HepG2 (cell line): ENCODE data around the gene FTCD. TPM values are rescaled to one million over a fixed set of nuclear protein-coding genes. Genes with fewer than 3 reads are reported as not detected.

Experiments used
- ATAC-seq: fragments of 200-7000 bp; cut with Tn5 transposase; 3 replicates; pipeline ENCODE4 v1.9.1; 2020; ENCODE audit warnings: mild to moderate bottlenecking, moderate library complexity
- BruUV-seq: library from RNA; stranded (reverse); fragments of 400-500 nt; replicated peaks from 2 replicates; lab custom pipeline; 2021; lab: Mats Ljungman, UMichigan
- CTCF ChIA-PET: fragments of 300-600 bp; formaldehyde crosslinking; extraction: SDS; loops from one replicate; lab custom pipeline; 2021; ENCODE audit warnings: low total read pairs, inconsistent platforms, low intra/inter-chr PET ratio; lab: Yijun Ruan, JAX
- POLR2A ChIA-PET: fragments of 350-600 bp; sonication (Branson Sonifier 250); formaldehyde crosslinking; loops from one replicate; lab custom pipeline; 2020; ENCODE audit warnings: antibody characterized with exemption, inconsistent platforms; lab: Yijun Ruan, JAX
- DNase-seq: peaks from one replicate; pipeline ENCODE4 v3.0.0-alpha.2; 2015; ENCODE audit warnings: low spot score
- FAIRE-seq: peaks from 3 replicates; lab custom pipeline; 2011; peaks lifted over from hg19 to GRCh38; lab: Jason Lieb, UNC
- H2AFZ ChIP-seq: one replicate; pipeline ENCODE4 v1.6.1; 2011; ENCODE audit warnings: low read length, inconsistent platforms
- H3K27ac ChIP-seq: fragments of 300-600 bp; 3 replicates; pipeline ENCODE4 v1.8.0; 2011; ENCODE audit warnings: mixed run types, mild to moderate bottlenecking, mixed read lengths, low read length, inconsistent platforms; ENCODE audit not compliant: insufficient read depth; ENCODE audit errors: extremely low read length
- H3K27me3 ChIP-seq, 2 experiments: fragments of 200-600 bp in 1 of 2; 2 replicates in 1 of 2; 3 replicates in 1 of 2; pipeline versions ENCODE4 v1.6.0 to v1.8.0; 2011; ENCODE audit warnings: low read length in 2 of 2, mild to moderate bottlenecking in 2 of 2, moderate library complexity in 2 of 2, inconsistent platforms in 1 of 2; ENCODE audit not compliant: insufficient read depth in 2 of 2, control insufficient read depth in 1 of 2
- H3K36me3 ChIP-seq, 2 experiments: fragments of 200-600 bp in 1 of 2; replicated peaks in 1 of 2; 2 replicates in 1 of 2; 3 replicates in 1 of 2; pipeline versions ENCODE4 v1.5.1 to v1.8.0; 2011; ENCODE audit warnings: low read length in 2 of 2, inconsistent platforms in 1 of 2; ENCODE audit not compliant: insufficient read depth in 2 of 2, control insufficient read depth in 1 of 2
- H3K4me1 ChIP-seq: 2 replicates; pipeline ENCODE4 v1.5.1; 2012; ENCODE audit warnings: low read length, inconsistent platforms; ENCODE audit not compliant: insufficient read depth
- H3K4me2 ChIP-seq: 2 replicates; pipeline ENCODE4 v1.6.0; 2011; ENCODE audit warnings: low read depth, low read length, inconsistent platforms
- H3K4me3 ChIP-seq, 3 experiments: fragments of 200-600 bp in 1 of 3; sonication (generic), shearing (Covaris generic) in 1 of 3; replicated peaks in 1 of 3; 2 replicates each; pipeline ENCODE4 v1.5.1; 2011 to 2016; ENCODE audit warnings: low read length in 3 of 3, inconsistent platforms in 2 of 3, low read depth in 2 of 3, mild to moderate bottlenecking in 2 of 3, control low read depth in 1 of 3, mixed read lengths in 1 of 3; ENCODE audit not compliant: insufficient read depth in 1 of 3
- H3K79me2 ChIP-seq: one replicate; pipeline ENCODE4 v1.6.1; 2011; ENCODE audit warnings: low read length, inconsistent platforms; ENCODE audit not compliant: insufficient read depth
- H3K9ac ChIP-seq: 2 replicates; pipeline ENCODE4 v1.6.0; 2011; ENCODE audit warnings: mild to moderate bottlenecking, low read depth, low read length, inconsistent platforms; ENCODE audit not compliant: insufficient read depth
- H3K9me3 ChIP-seq: 2 replicates; pipeline ENCODE4 v1.5.1; 2012; ENCODE audit warnings: mild to moderate bottlenecking, low read length
- H4K20me1 ChIP-seq: 2 replicates; pipeline ENCODE4 v1.6.0; 2011; ENCODE audit warnings: inconsistent platforms, mild to moderate bottlenecking, low read length, moderate library complexity; ENCODE audit not compliant: insufficient read depth
- ASH2L ChIP-seq: fragments of 300-600, 200-600 bp; sonication (generic); IDR thresholded peaks from 2 replicates; pipeline ENCODE4 v1.7.0; 2017; ENCODE audit warnings: low read depth, mild to moderate bottlenecking, moderate library complexity, mixed read lengths, low read length; ENCODE audit not compliant: insufficient read length
- DNMT1 ChIP-seq: sonication (generic); formaldehyde crosslinking; IDR thresholded peaks from 2 replicates; pipeline ENCODE4 v1.5.1; 2020; ENCODE audit warnings: mild to moderate bottlenecking, missing genetic modification reagents
- FOXK2 ChIP-seq: fragments of 450-650 bp; IDR thresholded peaks from 2 replicates; pipeline ENCODE4 v1.6.1; 2016
- HNRNPK ChIP-seq: fragments of 200-400 bp; formaldehyde crosslinking; IDR thresholded peaks from 2 replicates; pipeline ENCODE4 v1.6.1; 2018; ENCODE audit warnings: low read length, low read depth, moderate library complexity, mild to moderate bottlenecking; ENCODE audit not compliant: poor library complexity, severe bottlenecking
- PAWR ChIP-seq: sonication (generic); formaldehyde crosslinking; IDR thresholded peaks from 2 replicates; pipeline ENCODE4 v1.4.0; 2020; ENCODE audit warnings: missing genetic modification reagents, mild to moderate bottlenecking, borderline replicate concordance
- SPEN ChIP-seq: sonication (generic); formaldehyde crosslinking; IDR thresholded peaks from 2 replicates; pipeline ENCODE4 v1.5.1; 2020; ENCODE audit warnings: low read depth, mild to moderate bottlenecking, missing genetic modification reagents
- ZNF121 ChIP-seq: sonication (generic); formaldehyde crosslinking; IDR thresholded peaks from 2 replicates; pipeline ENCODE4 v1.5.0; 2020; ENCODE audit warnings: mild to moderate bottlenecking, missing genetic modification reagents
- ZNF232 ChIP-seq: sonication (generic); formaldehyde crosslinking; IDR thresholded peaks from 2 replicates; pipeline ENCODE4 v1.4.0; 2020; ENCODE audit warnings: missing genetic modification reagents, borderline replicate concordance
- ZNF615 ChIP-seq: sonication (generic); formaldehyde crosslinking; IDR thresholded peaks from 2 replicates; pipeline ENCODE4 v1.5.0; 2020; ENCODE audit warnings: mild to moderate bottlenecking, missing genetic modification reagents, borderline replicate concordance
- ZNF761 ChIP-seq: sonication (generic); formaldehyde crosslinking; conservative IDR thresholded peaks from 2 replicates; pipeline ENCODE4 v1.4.0; 2020; ENCODE audit warnings: mild to moderate bottlenecking, missing genetic modification reagents
- ZNF777 ChIP-seq: sonication (generic); formaldehyde crosslinking; IDR thresholded peaks from 2 replicates; pipeline ENCODE4 v1.4.0; 2020; ENCODE audit warnings: missing genetic modification reagents
- WGBS: methylation state at CpG from one replicate; pipeline ENCODE4 v1.1.6; 2017; ENCODE audit warnings: low lambda C conversion rate; 5-methylcytosine and 5-hydroxymethylcytosine counted together
- in situ Hi-C: cut with HindIII; loops from 2 replicates; pipeline ENCODE4 v1.10.0; 2017; ENCODE audit warnings: low pct_unique_long_range_greater_than_20kb; ENCODE audit not compliant: extremely low pct_ligation_motif_present
- intact Hi-C: fragments of 100-400 bp; cut with micrococcal nuclease; formaldehyde crosslinking; loops from one replicate; pipeline ENCODE4 v1.10.0; 2022; ENCODE audit not compliant: unreplicated experiment
- polyA plus RNA-seq, 8 experiments: library from polyadenylated mRNA; depleted of rRNA in 3 of 8; stranded (reverse) in 7 of 8; unstranded in 1 of 8; fragments of >200 nt; fragmentation: Illumina TruSeq in 4 of 8; extraction: Trizol in 4 of 8; gene quantifications; 2 replicates each; pipeline versions ENCODE4 v1.2.1 to v1.2.3, GENCODE V29; 2011 to 2016; ENCODE audit warnings: low read depth in 4 of 8, missing spikeins in 1 of 8, mixed read lengths in 1 of 8; ENCODE audit not compliant: insufficient read depth in 1 of 8
- total RNA-seq, 5 experiments: library from RNA; depleted of rRNA; stranded (reverse); fragments of >200 nt; fragmentation: Illumina TruSeq; extraction: Trizol; gene quantifications; 2 replicates each; pipeline ENCODE4 v1.2.3, GENCODE V29; 2016; ENCODE audit warnings: low read depth in 1 of 5
- TF ChIP-seq, protein P1 (sequence below): sonication (generic); formaldehyde crosslinking; IDR thresholded peaks from 2 replicates; pipeline ENCODE4 v1.5.0; 2020; ENCODE audit warnings: mild to moderate bottlenecking, missing genetic modification reagents, moderate library complexity

FTCD gene
- total and polyA plus RNA-seq, 2 of the 13 experiments (the other 11 are each of a cell fraction or from before 2014, with no cell fraction given) = 75.7 to 105 TPM

DNA sequence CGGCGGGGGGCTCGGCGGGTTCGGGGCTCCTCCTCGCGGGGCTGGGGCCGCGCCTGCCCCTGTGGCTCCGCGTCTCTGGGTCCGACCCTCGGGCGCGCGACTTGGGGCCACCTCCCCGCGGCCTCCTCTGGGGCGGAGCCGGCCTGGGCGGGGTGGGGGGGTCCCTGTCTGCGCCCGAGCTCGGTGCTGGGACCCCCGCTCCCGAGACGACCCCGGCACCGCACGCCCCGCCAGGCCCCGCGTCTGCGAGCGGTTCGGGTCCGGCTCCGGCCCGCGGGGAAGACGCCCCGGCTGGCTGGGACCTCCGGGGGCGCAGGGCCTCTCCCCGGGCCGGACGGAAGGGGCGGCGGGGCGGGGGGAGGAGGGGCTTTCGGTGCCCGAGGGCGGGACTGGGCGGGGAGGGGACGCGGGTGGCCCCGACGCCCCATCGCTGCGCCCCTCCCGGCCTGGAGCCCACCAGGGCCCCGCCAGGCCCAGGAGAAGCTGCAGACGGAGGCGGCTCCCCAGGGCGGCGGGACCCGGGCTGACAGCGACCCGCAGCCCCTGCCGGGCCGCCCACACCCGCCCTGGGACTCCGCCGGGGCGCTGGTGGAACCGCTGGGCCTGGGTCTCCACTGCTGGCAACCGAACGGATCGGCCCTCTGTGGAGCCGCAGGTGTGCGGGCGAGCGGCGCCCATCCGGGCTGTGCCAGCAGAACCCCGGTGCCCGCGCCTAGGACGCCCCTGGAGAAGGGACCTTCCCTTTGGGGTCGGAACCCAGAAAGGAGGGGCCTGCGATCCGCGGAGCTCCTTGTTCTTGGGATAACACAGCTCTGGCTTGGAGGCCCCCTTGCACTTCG is 56.9 kb downstream of the FTCD start:
- Histone ChIP-seq H3K79me2 (no peaks in the 10 kb centered on the region), H2AFZ (no peak overlapping the region), H3K9ac (no peak overlapping the region), H3K27me3 (peaks cover 12 to 56% of the 10 kb centered on the region in 2 experiments), H3K4me1 (no peaks in the 10 kb centered on the region), H4K20me1 (no peaks in the 10 kb centered on the region), H3K27ac (no peak overlapping the region), H3K4me2 (peak overlapping the region; percentile 36; the same call in 1 of the 2 replicates), H3K36me3 (no peaks in the 10 kb centered on the region), H3K4me3 (peak overlapping the region in 2 of 3 experiments; percentile 30 to 59; a peak in 3 of 6 replicates), H3K9me3 (no peaks in the 10 kb centered on the region)
- in situ Hi-C loops (no loop called here), intact Hi-C loops (no loop called here)
- BruUV-seq = no TSS peak
- 83% methylated on average over 1 of the region's 94 CpGs for WGBS
- POLR2A ChIA-PET = no interaction called here
- FAIRE-seq (no peak), DNase-seq (no peak), ATAC-seq (no peak; the same call in 2 of the 3 replicates)
- TF ChIP-seq ZNF777 = peak; percentile 23; the same call in 1 of the 2 replicates
- no peak for TF ChIP-seq FOXK2
- CTCF ChIA-PET = no interaction called here

GRCh38 chr21:46097336-46098293 is 57.8 kb downstream of the FTCD start, which contains the start of gene COL6A2:
Gene COL6A2 (plus strand): TSS chr21:46098112.
- ChIA-PET POLR2A (no interaction called here), CTCF (no interaction called here)
- no peaks in the 10 kb centered on the region for H4K20me1 ChIP-seq
- WGBS = 100% methylated on average over 1 of the region's 83 CpGs
- H3K36me3 ChIP-seq = no peaks in the 10 kb centered on the region
- in situ Hi-C loops (no loop called here), intact Hi-C loops (no loop called here)
- BruUV-seq = no TSS peak
- no peaks in the 10 kb centered on the region for H3K9me3 ChIP-seq
- DNase-seq (no peak), FAIRE-seq (no peak), ATAC-seq (peak; percentile 72)
- H3K9ac ChIP-seq = no peak within 1 kb of the TSS
- peaks cover 13 to 56% of the 10 kb centered on the region in 2 experiments for H3K27me3 ChIP-seq
- no peaks in the 10 kb centered on the region for H3K4me1 ChIP-seq
- H2AFZ ChIP-seq = no peak within 1 kb of the TSS
- H3K4me3 ChIP-seq = peak within 1 kb of the TSS; percentile 30 to 59 (median 33); a peak in 4 of 6 replicates
- no peak within 1 kb of the TSS for H3K27ac ChIP-seq
- peak within 1 kb of the TSS; percentile 36 for H3K4me2 ChIP-seq
- no peaks in the 10 kb centered on the region for H3K79me2 ChIP-seq
- no peak for TF ChIP-seq SPEN (CRISPR knock-in tag)
- no peak for TF ChIP-seq ZNF761 (CRISPR knock-in tag)
- peak; percentile 37 for TF ChIP-seq HNRNPK
- TF ChIP-seq ZNF121 (CRISPR knock-in tag) = no peak
- TF ChIP-seq ASH2L = no peak
- no peak for TF ChIP-seq ZNF232 (CRISPR knock-in tag)
- no peak for TF ChIP-seq ZNF615 (CRISPR knock-in tag)
- TF ChIP-seq DNMT1 (CRISPR knock-in tag) = no peak
- TF ChIP-seq PAWR (CRISPR knock-in tag) = no peak
- TF ChIP-seq, protein P1, sequence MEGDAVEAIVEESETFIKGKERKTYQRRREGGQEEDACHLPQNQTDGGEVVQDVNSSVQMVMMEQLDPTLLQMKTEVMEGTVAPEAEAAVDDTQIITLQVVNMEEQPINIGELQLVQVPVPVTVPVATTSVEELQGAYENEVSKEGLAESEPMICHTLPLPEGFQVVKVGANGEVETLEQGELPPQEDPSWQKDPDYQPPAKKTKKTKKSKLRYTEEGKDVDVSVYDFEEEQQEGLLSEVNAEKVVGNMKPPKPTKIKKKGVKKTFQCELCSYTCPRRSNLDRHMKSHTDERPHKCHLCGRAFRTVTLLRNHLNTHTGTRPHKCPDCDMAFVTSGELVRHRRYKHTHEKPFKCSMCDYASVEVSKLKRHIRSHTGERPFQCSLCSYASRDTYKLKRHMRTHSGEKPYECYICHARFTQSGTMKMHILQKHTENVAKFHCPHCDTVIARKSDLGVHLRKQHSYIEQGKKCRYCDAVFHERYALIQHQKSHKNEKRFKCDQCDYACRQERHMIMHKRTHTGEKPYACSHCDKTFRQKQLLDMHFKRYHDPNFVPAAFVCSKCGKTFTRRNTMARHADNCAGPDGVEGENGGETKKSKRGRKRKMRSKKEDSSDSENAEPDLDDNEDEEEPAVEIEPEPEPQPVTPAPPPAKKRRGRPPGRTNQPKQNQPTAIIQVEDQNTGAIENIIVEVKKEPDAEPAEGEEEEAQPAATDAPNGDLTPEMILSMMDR (CRISPR knock-in tag) = peak; percentile 35
